B cell (primary cell): Measurements from ENCODE around the gene CAMTA1. TPM values are rescaled to one million over a fixed set of nuclear protein-coding genes. Genes with fewer than 3 reads are reported as not detected.

Source experiments
- ATAC-seq: fragments of 200-7000 bp; cut with Tn5 transposase; one replicate; pipeline ENCODE4 v1.10.0; 2021; ENCODE audit warnings: low read depth, mild to moderate bottlenecking, moderate number of reproducible peaks, moderate library complexity
- CTCF ChIA-PET: fragments of 350-600 bp; sonication (Branson Sonifier 250); formaldehyde crosslinking; loops from one replicate; lab custom pipeline; 2021; ENCODE audit warnings: antibody characterized with exemption, inconsistent platforms; lab: Charles Lee
- POLR2A ChIA-PET: fragments of 350-600 bp; sonication (Branson Sonifier 250); formaldehyde crosslinking; loops from one replicate; lab custom pipeline; 2021; ENCODE audit warnings: antibody characterized with exemption; lab: Charles Lee
- DNase-seq: peaks from one replicate; pipeline ENCODE4 v3.0.0; 2013
- H2AFZ ChIP-seq: 2 replicates; pipeline ENCODE4 v1.6.1; 2012; ENCODE audit warnings: mild to moderate bottlenecking, low read depth, low read length; ENCODE audit not compliant: insufficient read depth, poor library complexity, severe bottlenecking
- H3K27ac ChIP-seq, 2 donors: 1 replicate in 1 of 2; 2 replicates in 1 of 2; pipeline ENCODE4 v1.5.1; 2012 to 2013; ENCODE audit warnings: low read length in 2 of 2, mild to moderate bottlenecking in 2 of 2, moderate library complexity in 1 of 2
- H3K27me3 ChIP-seq, 4 experiments: fragments of 200-600 bp in 1 of 4; sonication (generic) in 1 of 4; replicated peaks in 1 of 4; 1 replicate in 2 of 4; 2 replicates in 2 of 4; pipeline versions ENCODE4 v1.6.1 to v1.7.0; 2013 to 2016; ENCODE audit warnings: low read length in 3 of 4, mild to moderate bottlenecking in 2 of 4, mixed read lengths in 1 of 4, moderate library complexity in 1 of 4; ENCODE audit not compliant: insufficient read depth in 4 of 4, control insufficient read depth in 3 of 4; ENCODE audit errors: control extremely low read depth in 1 of 4
- H3K36me3 ChIP-seq, 2 experiments: replicated peaks in 1 of 2; 1 replicate in 1 of 2; 2 replicates in 1 of 2; pipeline versions ENCODE4 v1.6.1 to v1.7.1; 2013; ENCODE audit warnings: low read length in 1 of 2; ENCODE audit not compliant: insufficient read depth in 2 of 2, control insufficient read depth in 1 of 2; ENCODE audit errors: control extremely low read depth in 1 of 2, extremely low read depth in 1 of 2
- H3K4me1 ChIP-seq, 2 donors: fragments of 200-600 bp in 1 of 2; sonication (generic) in 1 of 2; 1 replicate in 1 of 2; 2 replicates in 1 of 2; pipeline versions ENCODE4 v1.5.1 to v1.6.1; 2013 to 2017; ENCODE audit warnings: low read length in 2 of 2; ENCODE audit not compliant: control insufficient read depth in 2 of 2, insufficient read depth in 2 of 2
- H3K4me2 ChIP-seq: replicated peaks from 2 replicates; pipeline ENCODE3; 2012; ENCODE audit warnings: mild to moderate bottlenecking, low read depth, low read length; ENCODE audit not compliant: poor library complexity, severe bottlenecking
- H3K4me3 ChIP-seq, 5 experiments: fragments of 200-600 bp in 1 of 5; sonication (generic) in 1 of 5; 1 replicate in 3 of 5; 2 replicates in 2 of 5; pipeline versions ENCODE4 v1.5.1 to v1.7.0; 2011 to 2016; ENCODE audit warnings: low read length in 4 of 5, mild to moderate bottlenecking in 4 of 5, low read depth in 2 of 5, control low read depth in 1 of 5, moderate library complexity in 1 of 5; ENCODE audit not compliant: insufficient read depth in 1 of 5; ENCODE audit errors: control extremely low read depth in 1 of 5, extremely low read depth in 1 of 5
- H3K79me2 ChIP-seq: fragments of 200-600 bp; sonication (generic); one replicate; pipeline ENCODE4 v1.6.0; 2016; ENCODE audit warnings: low read length; ENCODE audit not compliant: control insufficient read depth, insufficient read depth
- H3K9ac ChIP-seq: fragments of 200-600 bp; sonication (generic); 2 replicates; pipeline ENCODE4 v1.6.1; 2017; ENCODE audit warnings: mild to moderate bottlenecking, low read length, moderate library complexity
- H3K9me3 ChIP-seq, 3 donors: one replicate each; pipeline versions ENCODE4 v1.6.1 to v1.7.1; 2013; ENCODE audit warnings: low read length in 2 of 3; ENCODE audit not compliant: control insufficient read depth in 2 of 3, insufficient read depth in 1 of 3; ENCODE audit errors: control extremely low read depth in 1 of 3
- H4K20me1 ChIP-seq: 2 replicates; pipeline ENCODE4 v1.6.0; 2012; ENCODE audit warnings: mild to moderate bottlenecking, low read length; ENCODE audit not compliant: insufficient read depth, control insufficient read depth, poor library complexity, severe bottlenecking
- H3K27ac Mint-ChIP-seq: one replicate; pipeline ENCODE4 v1.8.0; 2021; ENCODE audit warnings: mixed read lengths
- H3K27me3 Mint-ChIP-seq: one replicate; pipeline ENCODE4 v1.8.0; 2021; ENCODE audit warnings: mixed read lengths
- H3K4me1 Mint-ChIP-seq: one replicate; pipeline ENCODE4 v1.8.0; 2021; ENCODE audit warnings: mixed read lengths
- H3K4me3 Mint-ChIP-seq: one replicate; pipeline ENCODE4 v1.8.0; 2021; ENCODE audit warnings: mixed read lengths
- H3K9me3 Mint-ChIP-seq: one replicate; pipeline ENCODE4 v1.8.0; 2022; ENCODE audit warnings: mixed read lengths; ENCODE audit not compliant: insufficient read depth
- EZH2 ChIP-seq: IDR thresholded peaks from 2 replicates; pipeline ENCODE4 v1.6.1; 2012; ENCODE audit warnings: borderline replicate concordance, low read depth, mild to moderate bottlenecking, moderate library complexity, low read length; ENCODE audit not compliant: insufficient read depth, poor library complexity, severe bottlenecking
- WGBS: methylation state at CpG from one replicate; pipeline ENCODE4 v1.1.5; 2013; ENCODE audit warnings: missing lambda C conversion rate; ENCODE audit not compliant: insufficient coverage; 5-methylcytosine and 5-hydroxymethylcytosine counted together
- intact Hi-C: fragments of 100-400 bp; cut with micrococcal nuclease; formaldehyde crosslinking; loops from one replicate; pipeline ENCODE4 v1.10.0; 2022
- polyA plus RNA-seq: library from polyadenylated mRNA; depleted of rRNA; stranded (reverse); fragments of >200 nt; gene quantifications from 2 replicates; pipeline ENCODE4 v1.2.3, GENCODE V29; 2012
- total RNA-seq, 2 donors: library from RNA; stranded (reverse); fragments of 120-200 nt in 1 of 2; gene quantifications; 1 replicate in 1 of 2; 2 replicates in 1 of 2; pipeline versions ENCODE4 v1.2.3 to v1.2.4, GENCODE V29; 2013 to 2022
- TF ChIP-seq, protein P1 (sequence below): fragments of 200-600 bp; IDR thresholded peaks from one replicate; pipeline ENCODE4 v1.8.0; 2022; ENCODE audit warnings: antibody characterized with exemption, mild to moderate bottlenecking

Gene CAMTA1
- total and polyA plus RNA-seq, 2 donors (not counting 1 experiment from before 2014, with no cell fraction given), result 42.2 to 45.7 TPM

- Histone ChIP-seq H3K9me3 (no peaks in the 10 kb centered on the region), H3K36me3 (peaks cover 1 to 16% of the 10 kb centered on the region in 2 experiments), H3K79me2 (no peaks in the 10 kb centered on the region), H3K4me2 (no peak overlapping the region), H3K9ac (no peak overlapping the region), H3K4me1 (no peaks in the 10 kb centered on the region), H3K27me3 (no peaks in the 10 kb centered on the region), H3K4me3 (no peak overlapping the region), H3K27ac (no peak overlapping the region), H2AFZ (no peak overlapping the region), H4K20me1 (peaks cover 8% of the 10 kb centered on the region)
- Mint-ChIP-seq H3K4me1 (peaks cover 11% of the 10 kb centered on the region), H3K27me3 (no peaks in the 10 kb centered on the region), H3K4me3 (no peak overlapping the region), H3K27ac (no peak overlapping the region), H3K9me3 (no peaks in the 10 kb centered on the region)
- ATAC-seq, result no peak
- POLR2A ChIA-PET, result no interaction called here
- no peak for DNase-seq
- WGBS, result 100% methylated on average over 2 of the region's 4 CpGs
- intact Hi-C loops, result no loop called here
- CTCF ChIA-PET, result interaction anchor here (0.6 to 5.6 kb wide), 3 partner anchors 16 to 236 kb away, joined by 3 to 29 read pairs (median 3); no protein-coding TSS in a partner anchor
- TF ChIP-seq, protein P1, sequence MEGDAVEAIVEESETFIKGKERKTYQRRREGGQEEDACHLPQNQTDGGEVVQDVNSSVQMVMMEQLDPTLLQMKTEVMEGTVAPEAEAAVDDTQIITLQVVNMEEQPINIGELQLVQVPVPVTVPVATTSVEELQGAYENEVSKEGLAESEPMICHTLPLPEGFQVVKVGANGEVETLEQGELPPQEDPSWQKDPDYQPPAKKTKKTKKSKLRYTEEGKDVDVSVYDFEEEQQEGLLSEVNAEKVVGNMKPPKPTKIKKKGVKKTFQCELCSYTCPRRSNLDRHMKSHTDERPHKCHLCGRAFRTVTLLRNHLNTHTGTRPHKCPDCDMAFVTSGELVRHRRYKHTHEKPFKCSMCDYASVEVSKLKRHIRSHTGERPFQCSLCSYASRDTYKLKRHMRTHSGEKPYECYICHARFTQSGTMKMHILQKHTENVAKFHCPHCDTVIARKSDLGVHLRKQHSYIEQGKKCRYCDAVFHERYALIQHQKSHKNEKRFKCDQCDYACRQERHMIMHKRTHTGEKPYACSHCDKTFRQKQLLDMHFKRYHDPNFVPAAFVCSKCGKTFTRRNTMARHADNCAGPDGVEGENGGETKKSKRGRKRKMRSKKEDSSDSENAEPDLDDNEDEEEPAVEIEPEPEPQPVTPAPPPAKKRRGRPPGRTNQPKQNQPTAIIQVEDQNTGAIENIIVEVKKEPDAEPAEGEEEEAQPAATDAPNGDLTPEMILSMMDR, result no peak
- TF ChIP-seq EZH2, result no peak
These were observed 88.2 kb downstream of the CAMTA1 start for GRCh38 chr1:6873298-6874015.

DNA sequence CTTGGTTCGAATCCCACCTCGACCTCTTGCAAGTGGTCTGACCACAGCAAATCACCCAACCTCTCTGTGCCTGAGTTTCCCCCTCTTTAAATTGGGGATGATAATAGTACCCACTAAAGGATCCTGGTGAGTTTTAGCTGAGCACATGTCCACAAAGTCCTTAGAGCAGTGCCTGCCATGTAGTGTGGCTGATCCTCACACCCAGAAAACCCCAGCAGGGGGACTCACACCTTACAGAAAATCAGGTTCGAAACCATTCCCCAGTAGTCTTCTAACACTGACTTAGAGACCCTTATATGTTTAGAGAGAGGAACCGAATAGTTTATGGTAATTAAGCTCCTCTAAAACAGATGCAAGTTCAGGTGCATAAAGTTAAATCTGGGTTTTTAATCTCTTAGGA is 89.0 kb downstream of the CAMTA1 start:
- H3K4me3 Mint-ChIP-seq, result no peak overlapping the region
- Histone ChIP-seq H3K9me3 (no peaks in the 10 kb centered on the region), H3K36me3 (peaks cover 1 to 16% of the 10 kb centered on the region in 2 experiments), H3K27ac (no peak overlapping the region), H3K79me2 (no peaks in the 10 kb centered on the region), H4K20me1 (no peaks in the 10 kb centered on the region), H3K9ac (no peak overlapping the region), H3K4me2 (no peak overlapping the region), H3K4me3 (no peak overlapping the region), H3K4me1 (no peaks in the 10 kb centered on the region), H3K27me3 (no peaks in the 10 kb centered on the region), H2AFZ (no peak overlapping the region)
- no peak for DNase-seq
- ATAC-seq, result no peak
- ChIA-PET CTCF (interaction anchor here (0.8 to 5.6 kb wide), 2 partner anchors 11 to 15 kb away, joined by 3 to 29 read pairs; no protein-coding TSS in a partner anchor), POLR2A (no interaction called here)
- no CpG with 5 or more reads among the region's 4 CpGs for WGBS
- H3K4me1 Mint-ChIP-seq, result peaks cover 4% of the 10 kb centered on the region
- no peaks in the 10 kb centered on the region for H3K9me3 Mint-ChIP-seq
- intact Hi-C loops, result no loop called here
- no peaks in the 10 kb centered on the region for H3K27me3 Mint-ChIP-seq
- no peak overlapping the region for H3K27ac Mint-ChIP-seq
- TF ChIP-seq, protein P1, result no peak
- no peak for TF ChIP-seq EZH2
